ENCODE data around the gene ANTXR1. TPM values are rescaled to one million over a fixed set of nuclear protein-coding genes. Genes with fewer than 3 reads are reported as not detected.

ANTXR1 gene
- total and polyA plus RNA-seq, 2 donors (not counting 3 experiments of a cell fraction or from before 2014, with no cell fraction given): 4.2 to 17.3 TPM

- CTCF ChIA-PET: no interaction called here
- H2AFZ ChIP-seq (ENCODE audit: low read depth, low read length): no peak overlapping the region
- TF ChIP-seq FOS (IDR thresholded peaks at IDR 0.05; ENCODE audit: borderline replicate concordance, insufficient read depth, low read length) (no peak), POLR2AphosphoS5 (IDR thresholded peaks at IDR 0.05; ENCODE audit: insufficient read depth, low read depth, low read length) (no peak), EZH2 (IDR thresholded peaks at IDR 0.05; ENCODE audit: borderline replicate concordance, low read depth, low read length, severe bottlenecking) (no peak), MAX (IDR thresholded peaks at IDR 0.05; ENCODE audit: insufficient read depth, insufficient read length) (no peak), MYC (IDR thresholded peaks at IDR 0.05; ENCODE audit: low read depth, low read length) (no peak), POLR2A (IDR thresholded peaks at IDR 0.05; ENCODE audit: low read depth, low read length) (no peak), GATA2 (IDR thresholded peaks at IDR 0.05; ENCODE audit: insufficient read depth, insufficient read length, low read depth, low read length) (no peak)
- no peaks in the 10 kb centered on the region for H3K9me1 ChIP-seq (replicated peaks; ENCODE audit: control insufficient read depth, extremely low read depth, insufficient read depth, low read length)
- POLR2A ChIA-PET: no interaction called here
- no peaks in the 10 kb centered on the region for H3K79me2 ChIP-seq (ENCODE audit: control insufficient read depth, insufficient read depth, low read length)
- no peak overlapping the region for H3K4me3 ChIP-seq (replicated peaks in 1 of 3; ENCODE audit: insufficient read depth in 1 of 3, low read depth in 1 of 3, low read length in 3 of 3)
- dilution Hi-C loops (cut with MboI; ENCODE audit: extremely low pct_ligation_motif_present, low sequenced_read_pairs): no loop called here
- no peaks in the 10 kb centered on the region for H4K20me1 ChIP-seq (replicated peaks; ENCODE audit: control insufficient read depth, extremely low read depth, insufficient read depth, low read length)
- H3K27ac ChIP-seq (ENCODE audit: insufficient read depth, low read depth, low read length): no peak overlapping the region
- H3K4me1 ChIP-seq (ENCODE audit: control insufficient read depth, extremely low read depth, insufficient read depth, low read length): no peaks in the 10 kb centered on the region
- H3K9me3 ChIP-seq (replicated peaks; ENCODE audit: control insufficient read depth, insufficient read depth, low read length): no peaks in the 10 kb centered on the region
- H3K36me3 ChIP-seq (ENCODE audit: control insufficient read depth in 2 of 2, extremely low read depth in 1 of 2, insufficient read depth in 2 of 2, low read length in 2 of 2): no peaks in the 10 kb centered on the region
- H3K9ac ChIP-seq (replicated peaks; ENCODE audit: extremely low read depth, insufficient read depth, low read length): no peak overlapping the region
- H3K4me2 ChIP-seq (ENCODE audit: insufficient read depth, low read length): no peak overlapping the region
- H3K27me3 ChIP-seq (ENCODE audit: control insufficient read depth in 2 of 2, insufficient read depth in 2 of 2, low read length in 2 of 2): peaks cover 17 to 27% of the 10 kb centered on the region in 2 experiments
- intact Hi-C loops (cut with micrococcal nuclease): no loop called here
- DNase-seq (ENCODE audit: low read depth, low spot score) (no peak), FAIRE-seq (no peak)
- BruUV-seq (replicated peaks): no TSS peak
Measured at GRCh38 chr2:68994864-68995263, 18.1 kb upstream of the ANTXR1 start.

GRCh38 chr2:68995916-68996315, 17.1 kb upstream of the ANTXR1 start:
- H3K27me3 ChIP-seq (ENCODE audit: control insufficient read depth in 2 of 2, insufficient read depth in 2 of 2, low read length in 2 of 2): peaks cover 13 to 24% of the 10 kb centered on the region in 2 experiments
- no peak overlapping the region for H3K9ac ChIP-seq (replicated peaks; ENCODE audit: extremely low read depth, insufficient read depth, low read length)
- no TSS peak for BruUV-seq (replicated peaks)
- H3K36me3 ChIP-seq (ENCODE audit: control insufficient read depth in 2 of 2, extremely low read depth in 1 of 2, insufficient read depth in 2 of 2, low read length in 2 of 2): no peaks in the 10 kb centered on the region
- intact Hi-C loops (cut with micrococcal nuclease): no loop called here
- FAIRE-seq: no peak
- no peak overlapping the region for H3K4me2 ChIP-seq (ENCODE audit: insufficient read depth, low read length)
- TF ChIP-seq MAX (IDR thresholded peaks at IDR 0.05; ENCODE audit: insufficient read depth, insufficient read length) (no peak), MYC (IDR thresholded peaks at IDR 0.05; ENCODE audit: low read depth, low read length) (no peak), POLR2AphosphoS5 (IDR thresholded peaks at IDR 0.05; ENCODE audit: insufficient read depth, low read depth, low read length) (no peak), FOS (IDR thresholded peaks at IDR 0.05; ENCODE audit: borderline replicate concordance, insufficient read depth, low read length) (no peak), EZH2 (IDR thresholded peaks at IDR 0.05; ENCODE audit: borderline replicate concordance, low read depth, low read length, severe bottlenecking) (no peak), GATA2 (IDR thresholded peaks at IDR 0.05; ENCODE audit: insufficient read depth, insufficient read length, low read depth, low read length) (no peak), JUN (IDR thresholded peaks at IDR 0.05; ENCODE audit: borderline replicate concordance, insufficient read depth, insufficient read length, low read depth) (no peak), CTCF (IDR thresholded peaks at IDR 0.05; ENCODE audit: extremely low read depth in 1 of 2, insufficient read depth in 1 of 2, low read depth in 1 of 2, low read length in 2 of 2) (no peak), POLR2A (IDR thresholded peaks at IDR 0.05; ENCODE audit: low read depth, low read length) (no peak)
- no peaks in the 10 kb centered on the region for H3K79me2 ChIP-seq (ENCODE audit: control insufficient read depth, insufficient read depth, low read length)
- no peaks in the 10 kb centered on the region for H3K4me1 ChIP-seq (ENCODE audit: control insufficient read depth, extremely low read depth, insufficient read depth, low read length)
- H3K9me3 ChIP-seq (replicated peaks; ENCODE audit: control insufficient read depth, insufficient read depth, low read length): no peaks in the 10 kb centered on the region
- H2AFZ ChIP-seq (ENCODE audit: low read depth, low read length): no peak overlapping the region
- dilution Hi-C loops (cut with MboI; ENCODE audit: extremely low pct_ligation_motif_present, low sequenced_read_pairs): no loop called here
- CTCF ChIA-PET: interaction anchor here (0.8 to 1.5 kb wide), 2 partner anchors 52 to 304 kb away, joined by 3 to 4 read pairs; no protein-coding TSS in a partner anchor
- no peaks in the 10 kb centered on the region for H3K9me1 ChIP-seq (replicated peaks; ENCODE audit: control insufficient read depth, extremely low read depth, insufficient read depth, low read length)
- H3K4me3 ChIP-seq (replicated peaks in 1 of 3; ENCODE audit: insufficient read depth in 1 of 3, low read depth in 1 of 3, low read length in 3 of 3): no peak overlapping the region
- no peak overlapping the region for H3K27ac ChIP-seq (ENCODE audit: insufficient read depth, low read depth, low read length)
- POLR2A ChIA-PET: no interaction called here
- DNase-seq (ENCODE audit: low read depth, low spot score): no peak
- no peaks in the 10 kb centered on the region for H4K20me1 ChIP-seq (replicated peaks; ENCODE audit: control insufficient read depth, extremely low read depth, insufficient read depth, low read length)
